BJ (cell line): Measurements from ENCODE around the gene JMJD7. TPM values are rescaled to one million over a fixed set of nuclear protein-coding genes. Genes with fewer than 3 reads are reported as not detected.

ENCODE experiments used
- CTCF ChIA-PET: fragments of 350-600 bp; formaldehyde crosslinking; extraction: SDS; loops from one replicate; lab custom pipeline; 2021; ENCODE audit warnings: antibody characterized with exemption, inconsistent platforms; lab: Yijun Ruan, JAX
- POLR2A ChIA-PET: fragments of 300-600 bp; sonication (Branson Sonifier 250); formaldehyde crosslinking; extraction: SDS; loops from one replicate; lab custom pipeline; 2021; ENCODE audit warnings: antibody characterized with exemption; lab: Charles Lee
- DNase-seq: peaks from one replicate; pipeline ENCODE4 v3.0.0-alpha.2; 2011; ENCODE audit warnings: low read depth
- H3K27me3 ChIP-seq: 2 replicates; pipeline ENCODE4 v1.6.0; 2011; ENCODE audit warnings: low read length; ENCODE audit not compliant: control insufficient read depth, insufficient read depth
- H3K36me3 ChIP-seq: 2 replicates; pipeline ENCODE4 v1.5.1; 2011; ENCODE audit warnings: low read length; ENCODE audit not compliant: control insufficient read depth, insufficient read depth
- H3K4me3 ChIP-seq: 2 replicates; pipeline ENCODE4 v1.5.1; 2011; ENCODE audit warnings: low read depth, mild to moderate bottlenecking, control low read depth, low read length
- polyA plus RNA-seq: library from polyadenylated mRNA; depleted of rRNA; stranded (reverse); fragments of >200 nt; gene quantifications from 2 replicates; pipeline ENCODE4 v1.2.3, GENCODE V29; 2011
- TF ChIP-seq, protein P1 (sequence below): IDR thresholded peaks from 2 replicates; pipeline ENCODE4 v1.5.1; 2011; ENCODE audit warnings: low read depth, mild to moderate bottlenecking, control low read depth, inconsistent platforms, low read length, moderate library complexity; ENCODE audit not compliant: insufficient read depth

JMJD7 gene
- polyA plus RNA-seq, 1 experiment = 3.4 TPM

DNA sequence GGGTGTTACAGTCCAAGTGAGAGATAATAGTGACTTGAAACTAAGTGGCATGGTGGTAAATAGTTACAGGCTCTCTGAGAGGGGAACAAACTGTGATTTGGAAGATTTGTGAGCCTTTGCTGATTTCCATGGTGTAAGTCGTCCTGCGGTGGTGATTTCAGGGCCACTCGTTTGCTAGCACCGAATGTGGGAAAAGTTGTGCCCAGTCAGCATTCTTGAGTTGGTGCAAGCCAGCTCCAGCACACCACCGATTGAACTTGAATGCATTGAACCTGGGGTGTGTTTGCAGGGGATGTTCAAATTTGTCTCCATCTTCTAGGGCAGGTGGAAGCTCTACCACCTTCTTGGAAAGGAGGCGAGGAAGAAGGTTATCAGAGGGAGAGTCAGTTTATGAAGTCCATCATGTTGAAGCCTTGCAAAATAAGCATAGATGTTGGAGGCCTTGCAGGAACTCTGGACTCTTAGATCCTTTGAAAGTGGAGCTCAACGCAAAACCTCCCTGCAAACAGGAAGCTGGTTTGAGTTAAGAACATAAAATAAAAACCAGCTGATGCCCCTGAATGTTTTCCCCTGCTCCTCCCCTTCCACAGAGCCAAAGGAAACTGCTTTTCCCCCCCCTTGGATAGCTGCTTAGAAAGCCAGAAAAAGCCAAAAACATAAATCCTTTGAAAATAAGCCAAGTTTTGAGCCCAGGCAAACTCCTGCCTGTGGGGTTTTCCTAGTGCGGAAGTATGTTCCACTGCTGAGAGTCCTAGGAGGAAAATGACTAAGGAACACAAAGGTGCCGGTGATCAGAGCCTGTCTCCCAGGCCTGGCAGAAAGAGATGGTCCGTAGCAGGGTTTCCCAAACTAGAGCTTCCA lies 31.7 kb upstream of the JMJD7 start:
- no peak overlapping the region for H3K4me3 ChIP-seq

DNA sequence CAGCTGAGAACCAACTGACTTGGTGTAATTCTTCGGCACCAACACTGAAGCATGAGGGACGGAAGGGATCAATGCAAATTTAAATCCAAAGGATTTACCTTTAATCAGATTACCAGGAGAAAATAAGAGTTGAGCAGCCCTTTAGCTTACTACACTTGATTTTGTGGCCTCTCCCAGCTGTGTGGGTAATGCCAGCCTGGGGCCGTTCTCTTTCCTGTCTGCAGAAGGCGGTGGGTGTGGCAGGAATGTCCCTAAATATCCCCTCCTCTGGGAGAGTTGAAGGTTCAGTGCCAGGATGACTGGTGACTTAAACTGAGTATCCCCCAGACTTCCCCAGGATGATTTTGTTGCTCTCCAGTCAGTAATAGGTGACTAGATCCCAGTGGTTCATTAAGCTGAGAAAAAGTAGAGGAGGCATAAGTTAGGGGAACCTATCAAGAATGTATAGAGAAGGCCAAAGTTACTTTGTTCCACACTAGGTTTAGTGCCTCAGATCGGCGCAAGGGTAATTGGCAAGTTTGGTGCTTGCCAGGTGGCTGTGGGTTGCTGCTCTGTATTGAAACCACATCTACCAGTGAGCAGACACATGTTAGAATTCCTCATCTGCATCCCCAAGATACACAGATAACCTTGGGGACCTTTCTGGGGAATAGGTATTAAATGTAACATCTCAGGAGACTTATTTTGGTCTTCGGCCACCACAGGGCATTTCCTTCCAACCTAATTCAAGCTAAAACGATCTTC lies 30.5 kb upstream of the JMJD7 start:
- Histone ChIP-seq H3K36me3 (0 out of 2 replicates have a peak, but pooled peaks cover 2% of the 10 kb centered on the region), H3K27me3 (no peaks in the 10 kb centered on the region), H3K4me3 (no peak overlapping the region)
- ChIA-PET CTCF (interaction anchor here (1.9 to 8.4 kb wide), 3 partner anchors 10 to 19 kb away, joined by 5 to 97 read pairs (median 27); partner anchors contain the start of gene MAPKBP1), POLR2A (no interaction called here)
- TF ChIP-seq, protein P1, sequence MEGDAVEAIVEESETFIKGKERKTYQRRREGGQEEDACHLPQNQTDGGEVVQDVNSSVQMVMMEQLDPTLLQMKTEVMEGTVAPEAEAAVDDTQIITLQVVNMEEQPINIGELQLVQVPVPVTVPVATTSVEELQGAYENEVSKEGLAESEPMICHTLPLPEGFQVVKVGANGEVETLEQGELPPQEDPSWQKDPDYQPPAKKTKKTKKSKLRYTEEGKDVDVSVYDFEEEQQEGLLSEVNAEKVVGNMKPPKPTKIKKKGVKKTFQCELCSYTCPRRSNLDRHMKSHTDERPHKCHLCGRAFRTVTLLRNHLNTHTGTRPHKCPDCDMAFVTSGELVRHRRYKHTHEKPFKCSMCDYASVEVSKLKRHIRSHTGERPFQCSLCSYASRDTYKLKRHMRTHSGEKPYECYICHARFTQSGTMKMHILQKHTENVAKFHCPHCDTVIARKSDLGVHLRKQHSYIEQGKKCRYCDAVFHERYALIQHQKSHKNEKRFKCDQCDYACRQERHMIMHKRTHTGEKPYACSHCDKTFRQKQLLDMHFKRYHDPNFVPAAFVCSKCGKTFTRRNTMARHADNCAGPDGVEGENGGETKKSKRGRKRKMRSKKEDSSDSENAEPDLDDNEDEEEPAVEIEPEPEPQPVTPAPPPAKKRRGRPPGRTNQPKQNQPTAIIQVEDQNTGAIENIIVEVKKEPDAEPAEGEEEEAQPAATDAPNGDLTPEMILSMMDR = no peak
- no peak for DNase-seq

More for the DNA sequence above, 31.7 kb upstream of the JMJD7 start:
- Histone ChIP-seq H3K27me3 (no peaks in the 10 kb centered on the region), H3K36me3 (0 out of 2 replicates have a peak, but pooled peaks cover 2% of the 10 kb centered on the region)
- POLR2A ChIA-PET = interaction anchor here (0.9 kb wide), 1 partner anchor 19 kb away, joined by 3 read pairs; no protein-coding TSS in a partner anchor
- DNase-seq = peak; percentile 81
- TF ChIP-seq, protein P1 = no peak
- CTCF ChIA-PET = interaction anchor here (1.9 to 8.4 kb wide), 3 partner anchors 9 to 17 kb away, joined by 5 to 97 read pairs (median 27); partner anchors contain the start of gene MAPKBP1

- DNase-seq = no peak
- CTCF ChIA-PET = interaction anchor here (0.7 to 8.4 kb wide), 4 partner anchors 12 to 1083 kb away, joined by 3 to 97 read pairs (median 8); partner anchors contain the start of gene MAPKBP1
- H3K27me3 ChIP-seq = no peaks in the 10 kb centered on the region
Measured at GRCh38 chr15:41798607-41799487, 29.0 kb upstream of the JMJD7 start.

GRCh38 chr15:41799488-41799805 lies 28.4 kb upstream of the JMJD7 start:
- CTCF ChIA-PET = interaction anchor here (0.8 to 2.4 kb wide), 2 partner anchors 11 to 26 kb away, joined by 4 to 12 read pairs; partner anchors contain the start of gene MAPKBP1
- Histone ChIP-seq H3K4me3 (no peak overlapping the region), H3K27me3 (no peaks in the 10 kb centered on the region), H3K36me3 (0 out of 2 replicates have a peak, but pooled peaks cover 2% of the 10 kb centered on the region)
- TF ChIP-seq, protein P1 = no peak
- POLR2A ChIA-PET = no interaction called here
- DNase-seq = no peak

More at GRCh38 chr15:41798607-41799487, 29.0 kb upstream of the JMJD7 start:
- H3K4me3 ChIP-seq = no peak overlapping the region
- H3K36me3 ChIP-seq = 0 out of 2 replicates have a peak, but pooled peaks cover 2% of the 10 kb centered on the region
- POLR2A ChIA-PET = no interaction called here
- TF ChIP-seq, protein P1 = no peak
